ENCODE results near the gene MMS19.

MMS19 gene

GRCh38 chr10:97525086-97525485, 26.9 kb upstream of the MMS19 start:
- DNase-seq, result no peak

GRCh38 chr10:97522937-97523336, 24.7 kb upstream of the MMS19 start:
- DNase-seq, result no peak

GRCh38 chr10:97522071-97522470, 23.8 kb upstream of the MMS19 start:
- DNase-seq, result no peak

GRCh38 chr10:97520978-97521761, 22.9 kb upstream of the MMS19 start:
- no peak for DNase-seq

- DNase-seq, result no peak
Measured at GRCh38 chr10:97520520-97520919, 22.3 kb upstream of the MMS19 start.

- no peak for DNase-seq
Measured at GRCh38 chr10:97519342-97519741, 21.1 kb upstream of the MMS19 start.

- DNase-seq, result no peak
Measured at GRCh38 chr10:97518301-97519043, 20.2 kb upstream of the MMS19 start.

GRCh38 chr10:97517778-97518300, 19.6 kb upstream of the MMS19 start:
- no peak for DNase-seq

- no peak for DNase-seq
Measured at GRCh38 chr10:97517096-97517750, 19.0 kb upstream of the MMS19 start.

- DNase-seq, result no peak
Measured at GRCh38 chr10:97515271-97515978, 17.2 kb upstream of the MMS19 start.

- no peak for DNase-seq
Measured at GRCh38 chr10:97514344-97514743, 16.1 kb upstream of the MMS19 start.

- DNase-seq, result no peak
Measured at GRCh38 chr10:97512993-97513392, 14.8 kb upstream of the MMS19 start.

- DNase-seq, result no peak
Measured at GRCh38 chr10:97511711-97512440, 13.7 kb upstream of the MMS19 start.

GRCh38 chr10:97510686-97511085, 12.5 kb upstream of the MMS19 start:
- DNase-seq, result no peak

GRCh38 chr10:97509120-97509680, 11.0 kb upstream of the MMS19 start:
- no peak for DNase-seq

GRCh38 chr10:97508342-97508741, 10.1 kb upstream of the MMS19 start:
- DNase-seq, result no peak

- DNase-seq, result no peak
Measured at GRCh38 chr10:97506199-97506991, 8.2 kb upstream of the MMS19 start.

- DNase-seq, result no peak
Measured at GRCh38 chr10:97505152-97505551, 6.9 kb upstream of the MMS19 start.

GRCh38 chr10:97503406-97503805, 5.2 kb upstream of the MMS19 start:
- no peak for DNase-seq

- DNase-seq, result no peak
Measured at GRCh38 chr10:97502916-97503315, 4.7 kb upstream of the MMS19 start.

GRCh38 chr10:97500297-97500575, 2.0 kb upstream of the MMS19 start:
- DNase-seq, result no peak

All from stimulated activated naive CD4-positive, alpha-beta T cell treated with Interleukin-2 at 50 U/mL for 16 hours (primary cell).